Measurements from ENCODE around the gene CRYL1.

DNA sequence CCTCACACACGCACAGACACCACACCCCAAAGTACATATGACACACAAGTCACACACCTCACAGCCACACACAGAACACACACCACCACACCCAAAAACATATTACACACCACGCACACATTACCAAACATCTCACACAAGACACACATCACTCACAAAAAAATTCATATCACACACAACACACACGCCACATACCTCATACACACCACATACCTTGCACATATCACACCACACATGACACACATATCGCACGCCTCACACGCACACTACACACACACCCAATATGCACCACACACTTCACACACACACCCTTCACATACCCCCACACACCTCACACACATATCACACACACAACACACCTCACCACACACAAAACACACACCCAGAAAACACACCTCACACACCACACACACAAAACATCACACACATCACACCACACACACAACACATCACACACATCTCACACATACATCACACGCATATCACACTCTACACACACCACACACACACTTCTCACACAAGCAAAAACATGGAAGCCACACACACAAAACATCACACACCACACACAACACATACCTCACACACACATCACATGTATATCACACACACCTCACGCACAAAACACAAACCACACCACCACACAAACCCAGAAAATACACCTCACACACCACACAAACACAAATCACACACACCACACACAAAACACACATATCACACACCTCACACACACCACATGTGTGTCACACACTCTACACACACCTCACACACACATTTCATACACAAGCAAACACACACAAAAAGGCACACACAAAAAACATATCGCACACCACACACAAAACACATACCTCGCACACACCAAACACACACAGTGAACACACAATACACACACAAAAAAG is 132.1 kb downstream of the CRYL1 start:
- TF ChIP-seq POLR2AphosphoS5 (IDR thresholded peaks at IDR 0.05; ENCODE audit: low read depth, low read length) = no peak
- no peak for TF ChIP-seq SIN3A (IDR thresholded peaks at IDR 0.05; ENCODE audit: borderline replicate concordance, insufficient read depth, low read length)
